NCI-H2081 (cell line): ENCODE measurements around the gene LHFPL2.

Experiments
- DNase-seq, 2 experiments: peaks; one replicate each; lab custom pipeline; 2025; lab: John Stamatoyannopoulos, UW

LHFPL2 gene

DNA sequence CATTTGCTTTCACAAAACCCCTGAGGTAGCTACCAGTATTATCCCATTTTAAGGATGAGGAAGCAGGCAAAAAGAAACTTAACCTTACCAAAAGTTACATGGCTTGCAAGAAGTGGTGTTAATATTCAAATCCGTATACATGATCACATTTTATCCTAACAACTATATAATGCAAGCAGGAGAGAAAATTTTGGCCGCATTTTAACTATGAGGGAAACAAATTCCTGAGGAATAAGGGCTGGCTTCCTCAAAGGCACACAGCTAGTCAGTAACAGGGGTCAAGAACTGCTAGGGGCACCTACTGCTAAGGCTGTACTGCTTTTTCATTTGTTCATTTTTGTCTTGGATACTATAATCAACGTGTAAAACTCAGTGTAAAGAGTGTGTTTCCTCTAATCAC lies 81.0 kb downstream of the LHFPL2 start:
- DNase-seq: no peak

DNA sequence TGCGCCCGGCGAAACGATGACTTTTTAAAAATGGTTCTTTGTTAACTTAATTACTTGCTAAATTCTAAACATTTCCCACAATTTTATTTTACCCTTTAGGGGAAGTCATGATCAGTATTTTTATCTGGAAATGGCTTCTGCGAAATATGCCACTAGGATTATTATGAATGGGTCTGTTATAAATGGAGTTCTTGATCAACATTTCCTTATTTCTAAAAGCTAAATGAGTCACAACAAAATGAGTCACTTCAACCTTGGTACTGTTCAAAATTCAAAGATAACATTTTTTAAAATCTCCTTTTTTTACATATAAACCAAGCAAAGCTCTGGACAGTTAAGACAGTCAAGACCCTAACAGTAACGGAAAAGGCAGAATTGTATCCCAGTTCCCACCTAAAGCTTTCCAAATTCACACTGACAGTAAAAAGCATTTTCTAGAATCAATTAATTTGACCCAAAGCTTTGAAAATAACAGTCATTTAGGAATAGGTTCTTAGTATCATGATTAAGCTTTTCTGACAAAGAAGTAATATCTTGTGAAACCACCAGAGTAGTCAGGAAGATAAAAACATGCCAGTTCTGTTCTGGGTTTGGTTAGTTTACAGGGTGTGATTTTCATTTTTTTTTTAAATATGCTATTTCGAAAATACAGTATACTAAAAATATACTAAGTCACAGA lies 81.7 kb downstream of the LHFPL2 start:
- DNase-seq: no peak

DNA sequence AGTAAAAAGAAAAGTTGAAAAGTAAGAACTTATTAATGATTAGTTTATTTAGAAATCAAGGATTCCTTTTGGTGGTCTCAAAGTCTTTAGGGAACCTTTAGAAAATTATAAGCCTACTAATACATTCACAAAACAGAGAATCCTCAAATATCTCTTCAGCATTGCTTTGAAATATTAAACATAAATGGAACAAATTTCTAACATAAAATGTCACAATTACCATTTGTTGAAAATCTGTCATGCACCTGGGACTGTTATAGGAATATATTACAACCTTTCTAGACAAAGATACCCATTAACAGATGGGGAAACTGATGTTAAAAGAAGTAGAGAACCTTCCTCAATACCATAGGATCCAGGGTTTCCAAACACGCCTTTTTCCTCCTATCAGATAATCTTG lies 83.2 kb downstream of the LHFPL2 start:
- DNase-seq: no peak

DNA sequence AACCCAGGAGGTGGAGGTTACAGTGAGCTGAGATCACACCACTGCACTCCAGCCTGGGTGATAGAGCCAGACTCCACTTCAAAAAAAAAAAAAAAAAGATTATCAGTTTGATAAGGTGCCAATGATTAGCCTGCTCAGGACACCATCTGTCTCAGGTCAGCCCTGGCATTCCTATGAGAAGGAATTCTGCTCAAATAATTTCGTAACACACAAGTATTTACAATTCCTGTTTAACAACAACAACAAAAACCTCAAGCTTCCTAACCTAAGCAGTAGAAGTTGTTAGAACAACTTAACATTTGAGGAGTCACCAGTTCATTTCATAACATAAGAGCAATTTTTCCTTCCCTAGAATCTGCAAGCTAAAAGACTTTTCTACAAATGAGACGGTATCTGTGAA lies 85.0 kb downstream of the LHFPL2 start:
- DNase-seq: no peak

DNA sequence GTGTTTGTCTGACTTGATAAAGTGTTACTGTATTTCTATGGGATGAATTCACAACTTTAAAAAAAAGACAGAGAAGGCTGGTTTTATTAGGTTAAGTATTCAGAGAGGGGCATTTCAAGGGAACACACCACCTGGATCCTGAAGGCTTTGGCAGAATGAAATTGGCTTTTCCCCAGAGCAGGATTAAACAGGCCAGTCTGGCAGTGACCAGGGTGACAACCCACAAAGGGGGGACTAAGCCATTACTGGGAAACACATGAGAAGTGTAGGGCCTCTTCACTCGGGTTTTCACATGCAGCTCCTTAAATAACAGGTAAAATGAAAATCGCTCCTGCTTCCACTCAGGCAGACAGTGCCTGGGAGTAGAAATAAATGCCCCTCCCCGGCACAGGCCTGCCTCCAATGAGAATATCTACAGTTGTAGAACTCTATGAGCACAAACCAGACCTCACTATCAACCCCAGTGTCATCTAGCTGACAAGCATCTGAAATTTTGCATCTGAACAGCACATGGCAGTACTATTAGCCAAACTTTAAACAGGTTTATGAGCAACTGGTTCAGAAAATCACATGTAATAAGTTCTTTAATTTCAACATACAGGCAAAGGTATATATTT lies 85.8 kb downstream of the LHFPL2 start:
- DNase-seq: no peak

DNA sequence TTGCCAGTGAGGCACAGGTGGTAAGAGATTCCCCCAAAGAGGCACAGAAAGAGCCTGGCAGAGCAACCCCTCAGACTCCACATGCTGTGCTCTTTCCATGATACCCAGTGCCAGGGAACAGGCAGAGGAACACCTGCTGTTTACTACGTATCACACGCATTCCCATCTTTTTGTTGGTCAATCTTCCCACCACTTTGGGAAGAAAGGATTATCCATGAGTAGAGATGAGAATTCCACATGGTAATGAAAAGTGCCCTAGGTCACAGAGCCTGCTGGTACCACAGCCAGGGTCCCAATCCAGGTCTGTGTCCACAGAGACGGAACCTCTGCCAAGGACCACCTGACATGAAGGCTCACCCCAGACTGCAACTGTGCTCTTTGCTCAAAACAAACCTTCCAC lies 86.6 kb downstream of the LHFPL2 start:
- DNase-seq: no peak

DNA sequence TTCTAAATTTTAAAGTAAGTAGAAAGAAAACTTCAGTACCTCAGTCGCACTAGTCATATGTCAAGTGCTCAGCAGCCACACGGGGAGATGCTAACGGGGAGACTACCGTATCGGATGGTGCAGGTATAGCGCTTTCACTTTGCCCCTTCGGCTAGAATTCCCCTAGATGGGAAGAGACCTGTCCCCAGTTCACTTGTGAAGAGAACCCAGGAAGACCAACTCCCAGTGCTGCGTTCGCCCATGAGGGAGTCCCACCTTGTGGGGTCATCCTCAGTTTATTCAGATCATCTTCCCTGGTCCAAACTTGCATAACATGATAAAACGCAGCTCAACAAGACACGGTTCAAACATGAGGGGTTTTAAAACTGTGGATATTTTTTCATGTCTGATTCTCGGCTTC lies 87.3 kb downstream of the LHFPL2 start:
- no peak for DNase-seq

DNA sequence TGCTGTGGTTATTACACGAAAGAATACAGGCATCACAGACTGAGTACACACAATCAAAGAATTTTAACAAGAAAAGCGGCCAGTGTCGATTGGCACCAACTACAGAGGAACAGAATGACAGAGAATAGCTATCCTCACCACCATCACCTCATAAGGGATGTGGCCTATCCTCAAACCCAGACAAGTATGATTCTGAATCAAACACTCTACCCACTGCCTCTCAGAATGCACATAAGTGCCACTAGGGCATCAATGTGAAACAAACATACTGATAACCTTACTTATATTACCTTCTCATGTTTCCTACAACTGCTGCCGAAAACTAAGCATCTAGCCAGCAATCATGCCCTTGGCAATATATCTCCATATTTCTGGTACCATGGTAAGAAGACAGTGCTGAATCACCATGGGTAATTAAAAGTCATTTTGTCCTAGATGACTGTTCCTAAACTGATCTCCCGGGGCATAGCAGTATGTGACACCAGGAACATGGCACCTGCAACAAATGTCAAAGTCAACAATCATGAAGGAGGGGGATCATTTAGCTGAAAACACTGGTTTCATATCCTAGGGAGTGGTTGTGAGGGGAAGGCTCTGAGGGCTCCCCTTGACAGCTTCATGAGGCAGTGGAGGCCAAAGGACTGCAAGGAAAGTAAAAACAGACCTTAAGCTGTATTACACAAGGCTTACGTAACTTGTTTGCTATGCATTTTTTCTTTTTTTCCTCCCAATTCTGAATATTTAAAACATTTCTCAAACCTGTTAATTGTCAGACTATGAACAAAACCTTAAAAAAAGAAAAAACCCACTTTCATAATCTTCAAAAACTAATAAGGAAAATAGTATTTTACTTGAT lies 88.3 kb downstream of the LHFPL2 start:
- no peak for DNase-seq

DNA sequence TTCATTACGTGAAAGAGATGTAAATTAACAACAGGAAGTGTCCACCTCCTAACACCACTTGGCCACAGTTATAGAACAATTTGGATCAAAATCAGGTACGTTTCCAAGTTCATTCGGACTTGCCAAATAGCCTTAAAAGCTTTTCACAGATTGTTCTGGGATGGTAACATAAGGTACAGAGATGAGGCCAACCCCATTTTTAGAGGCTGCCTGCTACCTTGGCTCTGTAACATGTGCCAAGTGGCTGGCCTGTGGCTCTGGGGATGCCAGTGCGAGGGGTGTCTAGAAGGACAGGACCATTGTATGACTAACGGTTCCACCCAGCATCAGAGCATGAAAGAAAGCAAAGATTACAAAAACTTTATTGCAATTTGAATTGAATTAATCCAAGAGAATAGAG lies 91.0 kb downstream of the LHFPL2 start:
- DNase-seq: no peak

DNA sequence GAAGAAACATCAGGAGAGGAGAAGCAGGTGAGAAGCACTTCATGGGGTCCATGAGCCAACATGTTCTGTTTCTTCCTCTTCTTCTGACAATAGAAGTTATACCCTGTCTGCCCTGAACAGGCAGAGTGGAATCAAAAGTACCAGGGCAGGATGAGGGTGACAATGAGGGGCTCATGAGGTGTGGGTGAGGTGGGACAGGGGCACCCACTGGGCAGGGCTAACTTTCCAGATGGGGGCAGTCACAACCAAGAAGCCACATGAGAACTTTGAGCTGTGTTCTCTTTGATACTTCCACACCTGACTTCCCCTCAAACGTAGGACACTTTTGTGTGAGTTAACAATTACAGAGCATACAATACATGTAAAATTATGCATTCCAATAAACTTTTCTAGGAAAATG lies 92.7 kb downstream of the LHFPL2 start:
- no peak for DNase-seq

DNA sequence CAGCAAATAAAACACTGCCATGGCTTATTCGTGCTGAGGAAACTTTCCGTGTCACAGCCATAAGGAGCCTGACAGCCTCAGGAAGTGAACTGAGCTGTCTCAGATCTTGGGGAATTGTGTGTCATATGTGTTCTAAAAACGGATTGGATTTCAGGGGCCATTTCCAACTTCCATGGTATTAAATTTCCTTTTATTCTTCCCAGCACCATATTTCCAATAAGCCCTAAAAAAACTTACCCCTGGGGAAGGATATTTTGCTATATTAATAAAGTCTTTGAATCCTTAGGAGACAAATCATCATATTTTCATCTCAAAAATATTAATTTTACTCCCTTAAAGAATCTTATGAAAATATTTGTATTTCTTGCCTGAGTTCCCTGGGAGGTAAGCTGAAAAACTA lies 93.9 kb downstream of the LHFPL2 start:
- no peak for DNase-seq

DNA sequence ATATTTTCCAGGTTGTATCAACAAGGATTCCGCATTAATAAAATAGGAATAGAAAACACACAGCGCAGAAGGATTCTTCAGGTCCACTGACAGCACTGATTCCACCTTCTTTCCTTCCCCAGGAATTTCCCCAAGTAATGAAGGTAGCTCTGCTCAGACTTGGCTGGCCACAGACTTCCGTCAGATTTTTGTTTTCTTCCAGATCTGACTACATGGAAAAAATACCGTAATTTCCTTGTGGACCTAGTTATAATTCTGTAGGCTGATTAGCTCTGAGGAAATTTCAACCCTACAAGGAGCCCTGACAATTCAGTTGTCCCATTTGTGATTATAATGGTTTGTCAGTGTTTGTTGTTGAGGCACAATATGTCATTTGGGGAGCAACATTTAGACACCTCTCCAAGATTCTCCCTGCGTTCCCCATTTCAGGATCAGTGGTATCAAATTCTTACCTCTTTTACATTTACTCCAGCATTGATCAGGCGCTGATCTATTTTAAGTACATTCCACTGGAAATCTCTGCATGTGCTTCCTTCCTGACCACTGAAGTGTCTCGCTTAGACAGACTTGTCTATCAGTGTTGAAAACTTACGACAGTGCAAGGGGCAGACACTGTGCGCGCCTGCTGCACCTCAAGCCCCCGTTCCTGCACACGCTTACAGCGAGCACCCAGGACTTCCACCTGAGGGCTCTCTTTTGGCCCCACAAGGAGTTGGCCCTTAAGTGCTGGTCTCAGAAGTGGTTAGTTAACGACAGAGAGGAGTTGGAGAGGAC lies 94.8 kb downstream of the LHFPL2 start:
- DNase-seq: no peak

DNA sequence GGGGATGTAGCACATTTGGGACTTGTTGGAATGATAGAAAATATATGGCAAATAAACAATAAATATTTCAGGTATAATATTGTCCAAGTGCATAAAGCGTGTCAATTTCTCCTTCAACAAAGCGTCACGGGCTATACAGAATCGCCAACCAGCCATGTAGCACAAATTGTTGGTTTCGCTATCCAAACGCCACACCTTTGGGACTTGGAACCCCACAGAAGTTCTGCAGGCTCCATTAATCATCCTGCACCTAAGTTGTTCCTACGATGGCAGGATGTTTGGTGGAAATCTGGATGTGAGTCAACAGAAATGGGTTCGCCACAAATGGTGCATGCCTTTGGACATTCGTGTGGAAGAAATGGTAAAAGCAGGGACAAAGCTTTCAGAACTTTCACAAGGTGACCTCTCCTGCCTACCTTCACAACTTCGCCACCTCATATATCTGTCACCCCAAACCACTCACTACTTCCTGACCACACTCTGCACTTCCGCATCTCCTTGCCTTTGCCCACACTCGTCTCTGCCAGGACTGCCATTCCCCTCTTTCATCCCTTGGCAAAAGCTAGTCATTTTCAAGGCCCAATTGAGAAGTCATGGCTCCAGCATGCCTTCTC lies 95.7 kb downstream of the LHFPL2 start:
- no peak for DNase-seq

DNA sequence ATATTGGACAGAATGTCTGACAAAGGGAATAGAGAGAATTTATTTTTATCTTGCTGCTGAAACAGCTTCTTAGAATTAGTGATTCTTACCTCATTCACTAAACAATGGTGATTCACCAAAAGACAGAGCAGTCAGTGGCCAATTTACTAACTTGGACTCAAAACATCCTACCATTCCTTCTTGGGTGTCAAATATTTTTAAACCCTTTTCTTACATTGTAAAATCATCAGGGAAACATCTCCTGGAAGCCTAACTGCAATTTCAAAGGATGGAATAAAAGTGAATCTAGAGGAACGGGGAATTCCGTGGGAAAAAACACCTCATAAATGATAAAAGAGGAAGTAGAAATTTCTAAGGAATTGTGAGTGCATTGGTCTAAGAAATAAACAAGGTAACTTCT lies 97.7 kb downstream of the LHFPL2 start:
- no peak for DNase-seq

DNA sequence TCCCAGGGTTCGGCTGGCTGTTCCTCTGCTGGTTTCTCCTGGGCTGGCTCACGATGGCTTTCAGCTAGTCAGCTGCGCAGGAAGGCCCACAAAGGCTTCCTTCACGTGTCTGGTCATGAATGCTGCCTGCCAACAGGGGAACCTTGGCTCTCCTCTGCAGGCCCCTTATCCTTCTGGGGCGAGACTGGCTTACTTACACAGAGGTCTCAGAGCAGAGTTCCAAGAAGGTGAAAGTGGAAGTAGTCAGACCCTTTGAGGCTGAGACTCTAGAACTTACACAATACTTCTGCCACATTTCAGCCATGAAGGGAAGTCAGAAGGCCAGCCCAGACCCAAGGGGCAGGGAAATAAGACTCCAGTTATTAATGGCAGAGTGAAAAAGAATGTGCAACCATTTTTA lies 99.5 kb downstream of the LHFPL2 start:
- DNase-seq: no peak

DNA sequence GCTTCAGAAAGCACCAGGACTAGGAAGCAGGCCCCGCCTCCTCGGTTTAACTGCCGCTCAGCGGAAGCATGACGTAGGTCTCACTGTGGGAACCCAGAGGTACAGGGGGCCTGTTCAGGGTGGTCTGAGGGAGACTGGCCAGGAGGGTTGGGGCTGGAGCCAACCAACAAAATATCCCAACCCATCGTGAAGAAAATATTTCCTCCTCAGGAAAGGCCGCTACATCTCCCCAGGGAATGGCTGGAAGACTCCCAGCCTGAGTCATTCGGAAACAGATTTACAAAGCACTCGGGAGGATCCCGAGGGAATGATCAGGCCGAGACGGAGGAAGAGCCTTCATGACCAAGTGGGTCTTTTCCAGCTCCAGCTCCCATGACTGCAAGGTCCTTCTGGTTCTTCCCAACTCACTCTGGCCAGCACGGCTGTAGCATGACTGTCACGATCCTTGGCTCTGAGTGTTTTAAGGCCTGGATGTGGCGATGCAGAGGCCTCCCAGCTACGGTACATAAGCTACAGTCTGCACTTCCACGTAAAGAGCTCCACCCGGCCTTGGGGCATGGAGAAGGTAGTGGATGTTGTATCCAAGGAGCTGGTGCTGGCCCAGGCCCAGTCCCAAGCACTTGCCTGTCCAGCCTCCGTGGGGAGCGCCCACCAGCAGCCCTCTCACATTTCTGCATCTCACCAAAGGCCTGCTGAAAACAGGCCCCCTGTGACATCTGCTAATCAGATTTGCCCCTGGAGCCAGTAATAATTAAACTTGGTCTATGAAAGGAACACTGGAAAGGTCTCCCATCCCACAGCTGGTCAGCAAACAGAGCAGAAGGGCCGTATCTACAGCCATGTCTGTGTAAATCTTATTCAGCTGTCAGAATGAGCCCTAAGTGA lies 100.6 kb downstream of the LHFPL2 start:
- no peak for DNase-seq

DNA sequence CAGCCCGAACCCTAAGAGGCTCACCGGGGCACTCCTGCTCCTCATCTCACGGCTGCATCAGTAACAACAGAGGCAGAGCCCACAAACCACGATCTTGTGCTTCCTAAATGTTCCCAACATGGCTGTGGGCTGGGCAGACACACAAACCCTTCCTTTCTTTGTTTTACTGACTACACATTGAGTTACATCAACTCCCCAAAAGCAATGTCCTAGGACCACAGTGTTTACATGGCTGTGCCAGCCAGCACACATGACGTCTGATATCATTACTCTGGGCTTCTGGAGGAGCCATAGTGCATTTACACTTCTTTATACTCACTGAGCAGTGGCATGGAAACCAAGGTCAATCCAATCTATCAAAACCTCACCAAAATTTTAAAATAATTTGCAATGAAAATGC lies 101.4 kb downstream of the LHFPL2 start:
- no peak for DNase-seq

DNA sequence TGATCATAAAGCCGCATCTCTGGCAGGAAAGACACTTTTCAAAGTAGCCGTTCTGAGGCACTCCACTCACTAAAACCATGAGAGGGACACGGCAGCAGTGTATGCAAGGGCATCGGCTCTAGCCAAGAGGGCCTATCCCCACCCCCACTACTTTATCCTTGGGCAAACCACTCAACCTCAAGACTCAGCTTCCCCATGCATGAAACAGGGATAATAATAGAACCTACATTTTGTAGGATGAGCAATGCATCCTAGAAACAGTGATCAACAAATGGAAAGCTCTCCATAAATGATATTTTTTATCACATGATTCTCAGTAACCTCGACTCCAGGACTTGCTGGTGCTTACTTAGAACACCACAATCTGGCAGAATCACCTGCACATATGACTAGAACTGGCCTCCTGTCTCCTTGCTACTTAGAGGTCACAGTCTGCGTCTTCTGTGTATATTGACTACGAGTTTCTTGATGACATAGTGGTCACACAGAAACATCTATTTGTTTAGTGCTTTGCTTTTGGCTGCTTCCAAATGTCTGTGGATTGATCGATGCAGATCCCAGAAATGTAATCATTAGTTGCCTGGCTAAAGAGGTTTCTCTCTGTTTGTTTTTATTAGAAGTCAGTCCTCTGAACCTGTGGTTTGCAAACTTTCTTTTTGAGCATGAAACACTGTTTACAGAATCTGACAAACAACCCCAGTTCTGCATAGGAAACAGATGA lies 102.1 kb downstream of the LHFPL2 start:
- DNase-seq: no peak

DNA sequence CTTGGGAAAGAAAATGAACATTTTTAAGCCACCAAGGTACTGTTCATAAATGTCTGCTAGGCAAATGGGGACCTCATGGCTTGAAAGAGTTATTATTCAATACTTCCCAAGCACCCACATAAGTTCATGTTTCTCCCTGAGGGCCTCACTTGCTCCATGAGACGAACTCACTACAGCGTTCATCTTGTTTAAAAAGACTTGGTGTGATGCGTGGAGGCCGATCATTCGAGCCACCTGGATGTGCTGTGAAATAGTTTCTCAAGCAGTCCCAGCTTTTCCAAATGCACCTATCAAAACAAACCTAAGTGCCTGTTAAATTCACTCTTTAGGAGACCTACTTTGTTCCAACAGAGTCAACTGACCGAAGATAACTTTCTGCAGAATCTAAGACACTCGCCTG lies 103.2 kb downstream of the LHFPL2 start:
- DNase-seq: no peak

DNA sequence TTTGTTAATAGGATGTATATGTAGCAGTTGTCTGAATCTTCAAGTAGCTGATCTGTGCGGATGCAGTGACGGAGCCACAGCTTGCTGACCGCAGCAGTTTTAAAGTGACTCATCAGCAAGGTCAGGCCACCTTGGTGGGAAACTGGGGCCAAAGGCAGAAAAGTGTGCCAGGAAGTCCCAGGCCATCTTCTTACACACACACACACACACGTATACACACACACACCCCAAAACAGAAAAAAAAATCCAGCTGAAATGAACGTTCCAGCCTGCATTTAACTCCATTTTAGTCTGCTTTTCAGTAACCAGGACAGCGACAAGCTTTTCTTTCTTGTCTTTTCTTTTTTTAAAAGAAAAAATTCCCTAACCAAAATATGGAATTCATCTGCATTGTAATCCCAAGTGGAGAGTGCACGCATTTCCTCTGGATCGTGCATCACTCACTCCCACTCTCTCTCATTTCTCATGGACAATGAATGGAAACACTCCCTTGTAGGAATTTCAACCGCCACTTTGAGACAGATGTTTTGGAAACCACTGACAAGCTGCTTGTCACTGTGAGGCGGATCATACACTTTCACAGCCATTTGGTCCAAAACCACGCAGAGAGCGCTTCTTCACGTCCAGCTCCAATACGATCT lies 103.9 kb downstream of the LHFPL2 start:
- DNase-seq: no peak
